Mesothelial cell of epicardium (in vitro differentiated cells): ENCODE measurements around the gene PSMD13. TPM values are rescaled to one million over a fixed set of nuclear protein-coding genes. Genes with fewer than 3 reads are reported as not detected.

Experiments
- DNase-seq, 2 experiments: peaks; one replicate each; pipeline ENCODE4 v3.0.0; 2021; ENCODE audit warnings: low spot score in 2 of 2; ENCODE audit not compliant: unreplicated experiment in 2 of 2
- H3K27ac Mint-ChIP-seq: 2 replicates; pipeline ENCODE4 v1.8.0; 2021; ENCODE audit warnings: mixed read lengths
- H3K27me3 Mint-ChIP-seq: 2 replicates; pipeline ENCODE4 v1.8.0; 2021; ENCODE audit warnings: low read depth, mixed read lengths
- H3K36me3 Mint-ChIP-seq: 2 replicates; pipeline ENCODE4 v1.8.0; 2021; ENCODE audit warnings: mixed read lengths
- H3K4me1 Mint-ChIP-seq: 2 replicates; pipeline ENCODE4 v1.8.0; 2021; ENCODE audit warnings: mixed read lengths
- H3K4me3 Mint-ChIP-seq: 2 replicates; pipeline ENCODE4 v1.8.0; 2021; ENCODE audit warnings: mild to moderate bottlenecking, moderate library complexity, mixed read lengths
- H3K9me3 Mint-ChIP-seq: 2 replicates; pipeline ENCODE4 v1.8.0; 2021; ENCODE audit warnings: mixed read lengths
- CTCF ChIP-seq: fragments of 200-600 bp; sonication (generic); IDR thresholded peaks from one replicate; pipeline ENCODE4 v1.5.0; 2021; ENCODE audit warnings: antibody characterized with exemption; ENCODE audit not compliant: unreplicated experiment
- total RNA-seq: library from RNA; stranded (reverse); gene quantifications from 3 replicates; pipeline ENCODE4 v1.2.1, GENCODE V29; 2021

Gene PSMD13
- total RNA-seq, 1 donor from 2014 or later: 96.2 TPM

- TF ChIP-seq CTCF: no peak
- Mint-ChIP-seq H3K4me3 (no peak overlapping the region), H3K4me1 (no peaks in the 10 kb centered on the region), H3K27ac (no peak overlapping the region), H3K27me3 (no peaks in the 10 kb centered on the region), H3K36me3 (peaks cover 26% of the 10 kb centered on the region), H3K9me3 (no peaks in the 10 kb centered on the region)
- no peak for DNase-seq
These were observed 16.5 kb downstream of the PSMD13 start for GRCh38 chr11:253160-253885.

- H3K9me3 Mint-ChIP-seq: no peaks in the 10 kb centered on the region
- no peaks in the 10 kb centered on the region for H3K4me1 Mint-ChIP-seq
- no peak overlapping the region for H3K4me3 Mint-ChIP-seq
- no peak for DNase-seq
- no peak for TF ChIP-seq CTCF
- H3K36me3 Mint-ChIP-seq: peaks cover 26% of the 10 kb centered on the region
- H3K27me3 Mint-ChIP-seq: no peaks in the 10 kb centered on the region
- H3K27ac Mint-ChIP-seq: no peak overlapping the region
These were observed 17.1 kb downstream of the PSMD13 start for GRCh38 chr11:253886-254270.

- H3K27me3 Mint-ChIP-seq: peaks cover 1% of the 10 kb centered on the region
- H3K4me3 Mint-ChIP-seq: no peak overlapping the region
- peaks cover 22% of the 10 kb centered on the region for H3K36me3 Mint-ChIP-seq
- no peaks in the 10 kb centered on the region for H3K9me3 Mint-ChIP-seq
- no peak overlapping the region for H3K27ac Mint-ChIP-seq
- no peak for TF ChIP-seq CTCF
- no peaks in the 10 kb centered on the region for H3K4me1 Mint-ChIP-seq
- DNase-seq: no peak
These were observed 18.4 kb downstream of the PSMD13 start for GRCh38 chr11:255176-255575.

- DNase-seq: no peak
- no peak overlapping the region for H3K4me3 Mint-ChIP-seq
- H3K36me3 Mint-ChIP-seq: peaks cover 18% of the 10 kb centered on the region
- H3K27me3 Mint-ChIP-seq: peaks cover 1% of the 10 kb centered on the region
- no peak overlapping the region for H3K27ac Mint-ChIP-seq
- H3K4me1 Mint-ChIP-seq: no peaks in the 10 kb centered on the region
- no peak for TF ChIP-seq CTCF
- H3K9me3 Mint-ChIP-seq: no peaks in the 10 kb centered on the region
These were observed 19.0 kb downstream of the PSMD13 start for GRCh38 chr11:255816-256215.

GRCh38 chr11:256952-257737, 20.4 kb downstream of the PSMD13 start:
- H3K4me1 Mint-ChIP-seq: no peaks in the 10 kb centered on the region
- peaks cover 8% of the 10 kb centered on the region for H3K9me3 Mint-ChIP-seq
- H3K27me3 Mint-ChIP-seq: peaks cover 1% of the 10 kb centered on the region
- H3K27ac Mint-ChIP-seq: no peak overlapping the region
- H3K36me3 Mint-ChIP-seq: peaks cover 10% of the 10 kb centered on the region
- no peak for DNase-seq
- H3K4me3 Mint-ChIP-seq: no peak overlapping the region
- no peak for TF ChIP-seq CTCF
